OCI-LY3 (cell line): ENCODE measurements around the gene ABHD5.

Experiments
- CTCF ChIP-seq: fragments of 200-600, 300-600 bp; sonication (generic); IDR thresholded peaks from 2 replicates; pipeline ENCODE4 v1.5.1; 2014; ENCODE audit warnings: antibody characterized with exemption, low read length, low read depth
- EZH2phosphoT487 ChIP-seq: fragments of 200-600 bp; shearing (Covaris generic); IDR thresholded peaks from 2 replicates; pipeline ENCODE4 v1.6.1; 2018; ENCODE audit warnings: antibody characterized with exemption, mixed run types, low read depth

- TF ChIP-seq CTCF: no peak
- TF ChIP-seq EZH2phosphoT487: no peak
Measured at GRCh38 chr3:43644443-43644842, 46.3 kb upstream of the ABHD5 start.
